ENCODE data around the gene BLOC1S3.

DNA sequence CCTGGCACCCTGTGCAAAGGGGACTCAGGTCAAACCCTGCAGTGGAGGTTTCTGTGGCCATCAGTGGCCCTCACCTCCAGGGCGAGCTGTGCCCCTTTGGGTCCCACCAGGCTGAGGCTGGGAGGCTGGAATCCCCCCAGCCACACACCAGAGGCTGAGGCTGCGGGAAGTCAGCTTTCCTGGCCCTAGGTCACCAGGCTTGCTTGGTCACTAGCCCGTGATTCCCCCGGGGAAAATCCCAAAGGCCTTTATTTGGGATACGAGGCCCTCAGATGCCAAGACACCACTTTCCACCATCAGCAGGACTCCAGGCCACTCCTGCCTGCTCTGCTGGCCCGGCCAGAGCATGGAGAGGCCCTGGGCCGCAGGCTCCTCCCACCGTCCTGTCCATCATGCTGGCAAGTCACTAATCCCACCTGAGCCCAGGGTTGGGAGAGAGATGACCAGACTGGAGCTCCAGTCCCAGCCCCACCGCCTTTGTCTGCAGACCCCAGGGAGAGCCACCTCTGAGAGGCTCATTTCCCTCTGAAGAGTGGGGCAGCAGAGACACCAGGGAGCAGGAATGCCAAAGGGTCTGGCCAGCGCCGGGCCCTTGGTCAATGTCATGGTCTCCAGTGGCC is 22.5 kb upstream of the BLOC1S3 start:
- TF ChIP-seq ZBTB3 (CRISPR knock-in tag; IDR thresholded peaks at IDR 0.05; ENCODE audit: borderline replicate concordance, low read depth) (no peak), CTCF (CRISPR knock-in tag; IDR thresholded peaks at IDR 0.05) (no peak), KIAA2018 (CRISPR knock-in tag; IDR thresholded peaks at IDR 0.05; ENCODE audit: borderline replicate concordance) (no peak), ZNF777 (CRISPR knock-in tag; IDR thresholded peaks at IDR 0.05) (no peak)

Measured in HepG2 (cell line).